ENCODE measurements around the gene CCL23. TPM values are rescaled to one million over a fixed set of nuclear protein-coding genes. Genes with fewer than 3 reads are reported as not detected.

The CCL23 gene
- total RNA-seq, 4 donors from 2014 or later: 2.7 to 3.8 TPM; not detected in 2

DNA sequence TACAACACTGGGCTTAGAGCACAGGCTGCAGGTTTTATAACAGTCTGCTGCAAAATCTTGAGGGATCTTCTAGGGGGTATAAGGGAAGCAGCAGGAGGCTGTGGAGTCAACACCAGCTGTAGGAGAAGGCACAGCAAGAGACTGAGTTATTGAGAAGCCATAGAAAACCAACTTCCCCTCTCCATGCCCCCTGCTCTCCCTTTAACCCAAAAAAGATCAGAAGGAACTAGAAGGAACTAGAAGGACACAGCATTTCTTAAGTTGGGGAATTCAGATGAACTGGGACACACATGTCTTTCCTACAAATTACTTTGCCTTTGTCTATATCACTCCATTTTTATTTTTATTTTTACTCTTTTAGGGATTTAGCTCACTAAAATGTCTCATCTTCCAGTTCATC is 40.1 kb upstream of the CCL23 start:
- intact Hi-C loops (cut with DNase I): no loop called here
- Histone ChIP-seq H3K9me3 (no peaks in the 10 kb centered on the region), H3K27me3 (no peaks in the 10 kb centered on the region), H3K4me1 (no peaks in the 10 kb centered on the region), H3K4me3 (replicated peaks in 1 of 3) (no peak overlapping the region), H3K27ac (no peak overlapping the region), H3K36me3 (no peaks in the 10 kb centered on the region)
- TF ChIP-seq POLR2A (IDR thresholded peaks at IDR 0.05): no peak
- TF ChIP-seq, protein P1, sequence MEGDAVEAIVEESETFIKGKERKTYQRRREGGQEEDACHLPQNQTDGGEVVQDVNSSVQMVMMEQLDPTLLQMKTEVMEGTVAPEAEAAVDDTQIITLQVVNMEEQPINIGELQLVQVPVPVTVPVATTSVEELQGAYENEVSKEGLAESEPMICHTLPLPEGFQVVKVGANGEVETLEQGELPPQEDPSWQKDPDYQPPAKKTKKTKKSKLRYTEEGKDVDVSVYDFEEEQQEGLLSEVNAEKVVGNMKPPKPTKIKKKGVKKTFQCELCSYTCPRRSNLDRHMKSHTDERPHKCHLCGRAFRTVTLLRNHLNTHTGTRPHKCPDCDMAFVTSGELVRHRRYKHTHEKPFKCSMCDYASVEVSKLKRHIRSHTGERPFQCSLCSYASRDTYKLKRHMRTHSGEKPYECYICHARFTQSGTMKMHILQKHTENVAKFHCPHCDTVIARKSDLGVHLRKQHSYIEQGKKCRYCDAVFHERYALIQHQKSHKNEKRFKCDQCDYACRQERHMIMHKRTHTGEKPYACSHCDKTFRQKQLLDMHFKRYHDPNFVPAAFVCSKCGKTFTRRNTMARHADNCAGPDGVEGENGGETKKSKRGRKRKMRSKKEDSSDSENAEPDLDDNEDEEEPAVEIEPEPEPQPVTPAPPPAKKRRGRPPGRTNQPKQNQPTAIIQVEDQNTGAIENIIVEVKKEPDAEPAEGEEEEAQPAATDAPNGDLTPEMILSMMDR (IDR thresholded peaks at IDR 0.05): no peak
- no peak for DNase-seq

DNA sequence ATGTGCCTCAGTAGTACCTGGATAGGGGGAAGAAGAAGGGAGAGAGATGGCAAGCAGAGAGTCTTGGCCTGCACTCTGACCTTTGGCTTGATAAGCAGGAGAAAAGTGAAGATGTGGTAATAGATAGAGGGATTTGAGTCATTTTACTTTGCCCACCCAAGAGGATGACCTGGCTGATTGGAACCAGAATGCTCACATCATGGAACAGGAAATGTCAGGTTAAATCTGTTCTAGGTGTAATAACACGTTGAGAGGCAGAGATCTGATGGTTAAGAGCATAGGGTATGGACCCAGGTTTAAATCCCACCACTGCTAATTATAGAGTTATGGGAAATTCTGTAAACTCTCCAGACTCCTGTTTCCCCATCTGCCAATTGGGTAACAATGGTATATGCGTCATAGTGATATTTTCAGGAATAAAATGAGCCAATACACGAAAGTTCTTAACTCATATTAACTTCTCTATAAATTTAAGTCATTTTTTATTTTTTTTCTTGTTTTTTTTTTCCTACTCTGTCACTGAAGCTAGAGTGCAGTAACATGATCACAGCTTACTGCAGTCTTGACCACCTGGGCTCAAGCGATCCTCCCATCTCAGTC is 38.2 kb upstream of the CCL23 start:
- TF ChIP-seq POLR2A (IDR thresholded peaks at IDR 0.05): no peak
- TF ChIP-seq, protein P1 (IDR thresholded peaks at IDR 0.05): no peak
- 87 to 88% methylated on average over 4 of the region's 4 CpGs for WGBS, 2 donors
- Histone ChIP-seq H3K4me1 (no peaks in the 10 kb centered on the region), H3K9me3 (no peaks in the 10 kb centered on the region), H3K36me3 (no peaks in the 10 kb centered on the region), H3K27me3 (no peaks in the 10 kb centered on the region), H3K27ac (no peak overlapping the region), H3K4me3 (replicated peaks in 1 of 3) (no peak overlapping the region)
- intact Hi-C loops (cut with DNase I): no loop called here
- DNase-seq: no peak

DNA sequence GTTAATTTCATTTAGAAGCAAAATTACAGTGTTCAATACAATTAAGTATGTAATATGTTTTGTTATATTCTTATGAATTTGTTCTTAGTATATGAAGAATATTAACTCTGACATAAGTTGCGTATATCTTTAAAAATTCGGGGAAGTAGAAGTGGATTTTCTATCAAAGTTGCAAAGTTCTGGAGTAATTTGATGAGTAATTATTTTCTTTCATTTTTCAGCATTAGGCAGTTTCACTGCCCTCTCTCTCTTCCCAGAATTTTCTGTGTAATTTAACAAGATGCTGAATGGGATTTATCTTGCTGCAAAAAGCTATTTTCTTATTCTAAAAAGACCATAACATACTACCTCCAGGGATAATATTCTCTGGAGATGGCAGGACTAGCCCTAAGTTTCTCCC is 37.4 kb upstream of the CCL23 start:
- DNase-seq: no peak
- H3K4me3 ChIP-seq (replicated peaks in 1 of 3): no peak overlapping the region
- no peak overlapping the region for H3K27ac ChIP-seq
- H3K36me3 ChIP-seq: no peaks in the 10 kb centered on the region
- intact Hi-C loops (cut with DNase I): no loop called here
- WGBS, 2 donors: 87 to 90% methylated on average over 2 of the region's 2 CpGs
- no peaks in the 10 kb centered on the region for H3K9me3 ChIP-seq
- TF ChIP-seq POLR2A (IDR thresholded peaks at IDR 0.05): no peak
- TF ChIP-seq, protein P1 (IDR thresholded peaks at IDR 0.05): no peak
- no peaks in the 10 kb centered on the region for H3K4me1 ChIP-seq
- H3K27me3 ChIP-seq: no peaks in the 10 kb centered on the region

DNA sequence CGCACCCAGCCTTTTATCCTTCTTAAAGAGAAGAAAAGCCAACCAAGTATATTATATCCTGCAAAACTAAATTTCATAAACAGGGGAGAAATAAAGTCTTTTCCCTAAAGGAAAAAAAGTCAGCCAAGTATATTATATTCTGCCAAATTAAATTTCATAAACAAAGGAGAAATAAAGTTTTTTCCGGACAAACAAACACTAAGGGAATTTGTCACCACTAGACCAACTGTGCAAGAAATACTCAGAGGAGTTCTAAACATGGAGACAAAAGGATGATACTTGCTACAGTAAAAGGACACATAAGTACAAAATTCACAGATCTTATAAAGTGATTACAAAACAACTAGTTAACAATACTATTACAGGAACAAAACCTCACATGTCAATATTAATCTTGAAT is 31.9 kb upstream of the CCL23 start:
- Histone ChIP-seq H3K27ac (no peak overlapping the region), H3K4me3 (replicated peaks in 1 of 3) (no peak overlapping the region), H3K36me3 (no peaks in the 10 kb centered on the region), H3K4me1 (no peaks in the 10 kb centered on the region), H3K27me3 (no peaks in the 10 kb centered on the region), H3K9me3 (no peaks in the 10 kb centered on the region)
- intact Hi-C loops (cut with DNase I): no loop called here
- no peak for DNase-seq
- no peak for TF ChIP-seq POLR2A (IDR thresholded peaks at IDR 0.05)
- TF ChIP-seq, protein P1 (IDR thresholded peaks at IDR 0.05): no peak
- 94 to 97% methylated on average over 2 of the region's 2 CpGs for WGBS, 2 donors

DNA sequence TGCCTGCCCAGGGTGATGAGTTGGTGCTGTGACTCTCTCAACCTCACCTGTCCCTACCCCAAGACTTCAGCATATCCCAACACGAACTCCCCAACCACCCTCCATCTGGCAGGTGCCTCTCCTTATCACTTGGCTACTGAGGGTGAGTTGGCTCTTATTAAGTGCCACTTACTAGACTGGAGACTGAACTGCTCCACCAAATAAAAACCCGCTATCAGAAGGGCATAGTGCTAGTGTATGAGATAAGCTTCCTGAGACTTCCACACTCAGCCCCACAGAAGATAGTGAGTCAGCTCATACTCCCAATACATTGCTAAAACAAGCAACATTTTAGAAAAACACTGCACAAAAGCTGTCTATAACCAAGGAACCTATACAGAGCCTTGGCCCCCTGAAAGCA is 30.3 kb upstream of the CCL23 start:
- Histone ChIP-seq H3K9me3 (no peaks in the 10 kb centered on the region), H3K4me3 (replicated peaks in 1 of 3) (no peak overlapping the region), H3K4me1 (no peaks in the 10 kb centered on the region), H3K27me3 (no peaks in the 10 kb centered on the region), H3K36me3 (no peaks in the 10 kb centered on the region), H3K27ac (no peak overlapping the region)
- no peak for TF ChIP-seq POLR2A (IDR thresholded peaks at IDR 0.05)
- TF ChIP-seq, protein P1 (IDR thresholded peaks at IDR 0.05): no peak
- WGBS, 2 donors: 76 to 93% methylated on average over 2 of the region's 2 CpGs
- DNase-seq: no peak
- intact Hi-C loops (cut with DNase I): no loop called here

Measured in thyroid gland (tissue), 4 donors.